RWPE2 (cell line): Measurements from ENCODE around the gene MPST.

Experiments used
- ATAC-seq: fragments of 200-7000 bp; cut with Tn5 transposase; 3 replicates; pipeline ENCODE4 v1.9.1; 2021; ENCODE audit warnings: low read depth
- DNase-seq: peaks from one replicate; pipeline ENCODE4 v3.0.0-alpha.2; 2020; ENCODE audit warnings: low spot score
- H3K27ac ChIP-seq: fragments of 450-650 bp; 2 replicates; pipeline ENCODE4 v1.5.1; 2017; ENCODE audit warnings: mild to moderate bottlenecking; ENCODE audit not compliant: poor library complexity, severe bottlenecking
- H3K27me3 ChIP-seq: fragments of 250-450 bp; sonication (Bioruptor Pico); 2 replicates; pipeline ENCODE4 v1.5.1; 2021; ENCODE audit warnings: mild to moderate bottlenecking, moderate library complexity; ENCODE audit not compliant: insufficient read depth, poor library complexity, severe bottlenecking
- H3K36me3 ChIP-seq: fragments of 250-450 bp; sonication (Bioruptor Pico); 2 replicates; pipeline ENCODE4 v1.5.1; 2020; ENCODE audit warnings: low read depth, mild to moderate bottlenecking, moderate library complexity
- H3K4me1 ChIP-seq: fragments of 250-450 bp; sonication (Bioruptor Pico); 2 replicates; pipeline ENCODE4 v1.5.1; 2021; ENCODE audit warnings: mild to moderate bottlenecking, moderate library complexity; ENCODE audit not compliant: insufficient read depth, poor library complexity, severe bottlenecking
- H3K4me3 ChIP-seq: fragments of 250-450 bp; sonication (Bioruptor Pico); 2 replicates; pipeline ENCODE4 v1.5.1; 2021; ENCODE audit warnings: mild to moderate bottlenecking, moderate library complexity; ENCODE audit not compliant: severe bottlenecking
- H3K9me3 ChIP-seq: fragments of 250-450 bp; sonication (Bioruptor Pico); 2 replicates; pipeline ENCODE4 v1.5.1; 2021; ENCODE audit warnings: mild to moderate bottlenecking, moderate library complexity; ENCODE audit not compliant: severe bottlenecking
- CTCF ChIP-seq: fragments of 450-650 bp; IDR thresholded peaks from one replicate; pipeline ENCODE4 v1.5.1; 2017; ENCODE audit warnings: mild to moderate bottlenecking, moderate library complexity; ENCODE audit not compliant: poor library complexity, severe bottlenecking

The MPST gene

GRCh38 chr22:37062376-37062675 is 42.8 kb downstream of the MPST start:
- Histone ChIP-seq H3K4me3 (no peak overlapping the region), H3K36me3 (no peaks in the 10 kb centered on the region), H3K9me3 (no peaks in the 10 kb centered on the region), H3K4me1 (no peaks in the 10 kb centered on the region), H3K27me3 (no peaks in the 10 kb centered on the region), H3K27ac (no peak overlapping the region)
- ATAC-seq, result no peak
- DNase-seq, result no peak
- no peak for TF ChIP-seq CTCF

GRCh38 chr22:37062702-37063381 is 43.3 kb downstream of the MPST start:
- TF ChIP-seq CTCF, result no peak
- Histone ChIP-seq H3K27me3 (no peaks in the 10 kb centered on the region), H3K9me3 (no peaks in the 10 kb centered on the region), H3K4me1 (no peaks in the 10 kb centered on the region), H3K4me3 (no peak overlapping the region), H3K27ac (no peak overlapping the region), H3K36me3 (no peaks in the 10 kb centered on the region)
- DNase-seq (no peak), ATAC-seq (no peak)

GRCh38 chr22:37063431-37064420 is 44.2 kb downstream of the MPST start:
- no peak for TF ChIP-seq CTCF
- H3K27me3 ChIP-seq, result no peaks in the 10 kb centered on the region
- no peak overlapping the region for H3K4me3 ChIP-seq
- ATAC-seq (peak; percentile 34; the same call in 2 of the 3 replicates), DNase-seq (no peak)
- H3K36me3 ChIP-seq, result no peaks in the 10 kb centered on the region
- no peak overlapping the region for H3K27ac ChIP-seq
- H3K4me1 ChIP-seq, result no peaks in the 10 kb centered on the region
- H3K9me3 ChIP-seq, result no peaks in the 10 kb centered on the region

- Histone ChIP-seq H3K9me3 (no peaks in the 10 kb centered on the region), H3K27me3 (no peaks in the 10 kb centered on the region), H3K27ac (no peak overlapping the region), H3K4me3 (no peak overlapping the region), H3K36me3 (no peaks in the 10 kb centered on the region), H3K4me1 (no peaks in the 10 kb centered on the region)
- ATAC-seq (no peak), DNase-seq (no peak)
- TF ChIP-seq CTCF, result no peak
These were observed 45.0 kb downstream of the MPST start for GRCh38 chr22:37064553-37064952.
